HFF-Myc (cell line): ENCODE data around the gene PCDHA7.

Experiments
- DNase-seq: peaks from one replicate; pipeline ENCODE4 v3.0.0-alpha.2; 2011; ENCODE audit warnings: low read depth; ENCODE audit errors: extremely low read depth
- H3K4me3 ChIP-seq: replicated peaks from 2 replicates; pipeline ENCODE4 v1.5.1; 2011; ENCODE audit warnings: low read depth, mild to moderate bottlenecking, control low read depth, low read length
- TF ChIP-seq, protein P1 (sequence below): IDR thresholded peaks from 2 replicates; pipeline ENCODE4 v1.5.1; 2012; ENCODE audit warnings: mild to moderate bottlenecking, low read depth, low read length, control low read depth; ENCODE audit errors: missing control alignments

PCDHA7 gene

DNA sequence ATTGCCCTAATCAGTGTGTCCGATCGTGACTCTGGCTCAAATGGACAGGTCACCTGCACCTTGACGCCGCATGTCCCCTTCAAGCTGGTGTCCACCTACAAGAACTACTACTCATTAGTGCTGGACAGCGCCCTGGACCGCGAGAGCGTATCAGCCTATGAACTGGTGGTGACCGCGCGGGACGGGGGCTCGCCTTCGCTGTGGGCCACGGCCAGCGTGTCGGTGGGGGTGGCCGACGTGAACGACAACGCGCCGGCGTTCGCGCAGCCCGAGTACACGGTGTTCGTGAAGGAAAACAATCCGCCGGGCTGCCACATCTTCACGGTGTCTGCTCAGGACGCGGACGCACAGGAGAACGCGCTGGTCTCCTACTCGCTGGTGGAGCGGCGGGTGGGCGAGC is 49.3 kb downstream of the PCDHA7 start:
- no peak overlapping the region for H3K4me3 ChIP-seq
- TF ChIP-seq, protein P1, sequence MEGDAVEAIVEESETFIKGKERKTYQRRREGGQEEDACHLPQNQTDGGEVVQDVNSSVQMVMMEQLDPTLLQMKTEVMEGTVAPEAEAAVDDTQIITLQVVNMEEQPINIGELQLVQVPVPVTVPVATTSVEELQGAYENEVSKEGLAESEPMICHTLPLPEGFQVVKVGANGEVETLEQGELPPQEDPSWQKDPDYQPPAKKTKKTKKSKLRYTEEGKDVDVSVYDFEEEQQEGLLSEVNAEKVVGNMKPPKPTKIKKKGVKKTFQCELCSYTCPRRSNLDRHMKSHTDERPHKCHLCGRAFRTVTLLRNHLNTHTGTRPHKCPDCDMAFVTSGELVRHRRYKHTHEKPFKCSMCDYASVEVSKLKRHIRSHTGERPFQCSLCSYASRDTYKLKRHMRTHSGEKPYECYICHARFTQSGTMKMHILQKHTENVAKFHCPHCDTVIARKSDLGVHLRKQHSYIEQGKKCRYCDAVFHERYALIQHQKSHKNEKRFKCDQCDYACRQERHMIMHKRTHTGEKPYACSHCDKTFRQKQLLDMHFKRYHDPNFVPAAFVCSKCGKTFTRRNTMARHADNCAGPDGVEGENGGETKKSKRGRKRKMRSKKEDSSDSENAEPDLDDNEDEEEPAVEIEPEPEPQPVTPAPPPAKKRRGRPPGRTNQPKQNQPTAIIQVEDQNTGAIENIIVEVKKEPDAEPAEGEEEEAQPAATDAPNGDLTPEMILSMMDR, result no peak
- no peak for DNase-seq

DNA sequence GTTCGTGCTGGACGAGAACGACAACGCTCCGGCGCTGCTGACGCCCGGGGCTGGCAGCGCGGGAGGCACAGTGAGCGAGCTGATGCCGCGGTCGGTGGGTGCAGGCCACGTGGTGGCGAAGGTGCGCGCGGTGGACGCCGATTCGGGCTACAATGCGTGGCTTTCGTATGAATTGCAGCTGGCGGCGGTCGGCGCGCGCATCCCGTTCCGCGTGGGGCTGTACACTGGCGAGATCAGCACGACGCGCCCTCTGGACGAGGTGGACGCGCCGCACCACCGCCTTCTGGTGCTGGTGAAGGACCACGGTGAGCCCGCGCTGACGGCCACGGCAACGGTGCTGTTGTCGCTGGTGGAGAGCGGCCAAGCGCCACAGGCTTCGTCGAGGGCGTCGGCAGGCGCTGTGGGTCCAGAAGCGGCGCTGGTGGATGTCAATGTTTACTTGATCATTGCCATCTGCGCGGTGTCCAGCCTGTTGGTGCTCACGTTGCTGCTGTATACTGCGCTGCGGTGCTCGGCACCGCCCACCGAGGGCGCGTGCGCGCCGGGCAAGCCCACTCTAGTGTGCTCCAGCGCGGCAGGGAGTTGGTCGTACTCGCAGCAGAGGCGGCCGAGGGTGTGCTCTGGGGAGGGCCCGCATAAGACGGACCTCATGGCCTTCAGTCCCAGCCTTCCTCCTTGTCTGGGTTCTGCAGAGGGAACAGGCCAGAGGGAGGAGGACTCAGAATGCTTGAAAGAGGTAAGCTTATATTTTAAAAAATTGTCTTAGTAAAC is 50.0 kb downstream of the PCDHA7 start:
- no peak for DNase-seq
- H3K4me3 ChIP-seq, result no peak overlapping the region
- TF ChIP-seq, protein P1, result no peak
